Retinal pigment epithelial cell (primary cell): ENCODE results near the gene BCKDK.
A peak's percentile ranks its signal among the peaks of the same experiment; 100 is the strongest.

Experiments
- DNase-seq: peaks from one replicate; pipeline ENCODE4 v3.0.0-alpha.2; 2010; ENCODE audit warnings: low read depth
- H3K4me3 ChIP-seq: 2 replicates; pipeline ENCODE4 v1.5.1; 2011; ENCODE audit warnings: mild to moderate bottlenecking, low read length, control low read depth, moderate library complexity
- TF ChIP-seq, protein P1 (sequence below): conservative IDR thresholded peaks from 2 replicates; pipeline ENCODE4 v1.5.1; 2011; ENCODE audit warnings: low read depth, low read length, control low read depth, inconsistent platforms

The BCKDK gene

DNA sequence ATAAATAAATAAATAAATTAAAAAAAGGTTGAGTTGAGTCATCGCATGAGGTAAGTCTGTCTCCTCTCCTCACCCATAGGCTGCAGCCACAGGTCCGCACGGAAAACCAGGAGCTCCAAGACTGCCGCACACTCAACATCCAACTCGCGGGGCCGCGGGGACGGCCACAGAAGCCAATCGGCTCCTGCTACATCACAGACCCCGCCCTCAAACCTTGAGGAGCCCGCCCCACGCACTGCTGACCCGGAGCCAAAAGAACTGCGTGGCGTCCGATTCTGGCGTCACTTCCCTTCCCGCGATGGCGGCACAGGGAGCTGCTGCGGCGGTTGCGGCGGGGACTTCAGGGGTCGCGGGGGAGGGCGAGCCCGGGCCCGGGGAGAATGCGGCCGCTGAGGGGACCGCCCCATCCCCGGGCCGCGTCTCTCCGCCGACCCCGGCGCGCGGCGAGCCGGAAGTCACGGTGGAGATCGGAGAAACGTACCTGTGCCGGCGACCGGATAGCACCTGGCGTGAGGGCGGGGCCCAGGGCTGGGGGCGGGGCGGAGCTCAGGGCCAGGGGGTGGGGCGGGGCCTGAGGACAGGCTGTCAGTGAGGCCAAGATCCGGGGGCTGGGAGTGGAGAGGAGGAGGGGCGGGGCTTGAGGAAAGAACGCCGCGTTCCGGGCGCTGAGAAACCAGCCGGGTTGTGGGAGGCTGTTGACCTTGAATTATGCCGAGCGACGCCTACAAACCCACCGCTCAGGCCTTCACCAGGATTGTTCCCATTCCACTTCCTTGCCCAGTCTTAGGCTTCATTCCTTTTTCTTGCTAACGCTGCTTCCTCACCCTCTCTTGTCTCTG lies 9.4 kb downstream of the BCKDK start, which contains the start of gene KAT8:
Gene KAT8 (plus strand): TSS at position 281 of the 839 bp plus-strand sequence. CDS start 18 bp downstream, at position 299.
- DNase-seq = peak; percentile 90
- TF ChIP-seq, protein P1, sequence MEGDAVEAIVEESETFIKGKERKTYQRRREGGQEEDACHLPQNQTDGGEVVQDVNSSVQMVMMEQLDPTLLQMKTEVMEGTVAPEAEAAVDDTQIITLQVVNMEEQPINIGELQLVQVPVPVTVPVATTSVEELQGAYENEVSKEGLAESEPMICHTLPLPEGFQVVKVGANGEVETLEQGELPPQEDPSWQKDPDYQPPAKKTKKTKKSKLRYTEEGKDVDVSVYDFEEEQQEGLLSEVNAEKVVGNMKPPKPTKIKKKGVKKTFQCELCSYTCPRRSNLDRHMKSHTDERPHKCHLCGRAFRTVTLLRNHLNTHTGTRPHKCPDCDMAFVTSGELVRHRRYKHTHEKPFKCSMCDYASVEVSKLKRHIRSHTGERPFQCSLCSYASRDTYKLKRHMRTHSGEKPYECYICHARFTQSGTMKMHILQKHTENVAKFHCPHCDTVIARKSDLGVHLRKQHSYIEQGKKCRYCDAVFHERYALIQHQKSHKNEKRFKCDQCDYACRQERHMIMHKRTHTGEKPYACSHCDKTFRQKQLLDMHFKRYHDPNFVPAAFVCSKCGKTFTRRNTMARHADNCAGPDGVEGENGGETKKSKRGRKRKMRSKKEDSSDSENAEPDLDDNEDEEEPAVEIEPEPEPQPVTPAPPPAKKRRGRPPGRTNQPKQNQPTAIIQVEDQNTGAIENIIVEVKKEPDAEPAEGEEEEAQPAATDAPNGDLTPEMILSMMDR = no peak

DNA sequence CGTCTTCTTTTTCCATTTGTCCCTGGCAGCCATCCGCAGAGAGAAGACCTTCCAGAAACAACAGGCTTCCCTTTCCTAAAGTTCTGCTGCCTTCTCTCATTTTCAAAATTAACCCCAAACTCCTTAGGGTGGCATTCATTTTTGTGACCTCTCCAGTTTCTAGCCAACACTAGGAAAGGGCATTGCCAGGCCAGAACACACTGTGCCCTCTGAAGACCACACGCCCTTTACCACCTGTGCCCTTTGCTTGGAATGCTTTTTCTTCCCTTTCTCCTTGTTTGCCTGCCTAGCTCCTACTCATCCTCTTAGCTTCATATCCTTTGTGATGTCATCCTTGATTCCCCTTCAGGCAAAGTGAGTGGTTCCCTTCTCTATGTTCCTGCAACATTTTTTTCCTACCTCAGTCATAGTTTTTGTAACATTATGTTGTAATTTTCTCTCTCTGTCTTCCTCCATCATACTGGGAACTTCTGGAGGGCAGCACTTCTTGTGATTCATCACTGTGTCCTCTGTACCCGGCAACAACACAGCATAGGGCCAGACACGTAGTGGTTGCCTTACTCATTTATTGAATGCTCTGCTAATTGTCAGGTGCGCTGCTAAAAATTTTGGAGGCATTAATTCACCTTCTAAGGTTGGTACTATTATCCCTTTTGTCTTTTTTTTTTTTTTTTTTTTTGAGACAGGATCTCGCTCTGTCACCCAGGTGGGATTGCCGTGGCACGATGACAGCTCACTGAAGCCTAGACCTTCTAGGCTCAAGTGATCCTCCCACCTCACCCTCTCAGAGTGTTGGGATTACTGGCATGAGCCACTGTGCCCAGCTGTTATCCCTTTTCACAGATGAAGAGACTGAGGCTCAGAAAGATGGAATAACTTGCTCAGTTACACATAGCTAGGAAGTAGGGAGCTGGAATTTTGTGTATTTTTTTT lies 10.3 kb downstream of the BCKDK start:
- TF ChIP-seq, protein P1 = no peak
- no peak for DNase-seq
- peak overlapping the region; percentile 87 for H3K4me3 ChIP-seq

More for the DNA sequence above, 9.4 kb downstream of the BCKDK start, which contains the start of gene KAT8:
- H3K4me3 ChIP-seq = peak within 1 kb of the TSS; percentile 87

DNA sequence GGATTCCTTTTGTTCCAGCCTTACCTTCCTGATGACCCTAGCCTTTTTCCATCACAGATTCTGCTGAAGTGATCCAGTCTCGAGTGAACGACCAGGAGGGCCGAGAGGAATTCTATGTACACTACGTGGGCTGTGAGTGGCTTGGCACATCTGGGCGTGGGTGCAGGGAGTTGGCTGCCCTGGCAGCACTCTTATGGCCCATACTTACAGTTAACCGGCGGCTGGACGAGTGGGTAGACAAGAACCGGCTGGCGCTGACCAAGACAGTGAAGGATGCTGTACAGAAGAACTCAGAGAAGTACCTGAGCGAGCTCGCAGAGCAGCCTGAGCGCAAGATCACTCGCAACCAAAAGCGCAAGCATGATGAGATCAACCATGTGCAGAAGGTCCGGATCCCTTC lies 11.9 kb downstream of the BCKDK start:
- no peak overlapping the region for H3K4me3 ChIP-seq
- no peak for DNase-seq
- TF ChIP-seq, protein P1 = no peak

DNA sequence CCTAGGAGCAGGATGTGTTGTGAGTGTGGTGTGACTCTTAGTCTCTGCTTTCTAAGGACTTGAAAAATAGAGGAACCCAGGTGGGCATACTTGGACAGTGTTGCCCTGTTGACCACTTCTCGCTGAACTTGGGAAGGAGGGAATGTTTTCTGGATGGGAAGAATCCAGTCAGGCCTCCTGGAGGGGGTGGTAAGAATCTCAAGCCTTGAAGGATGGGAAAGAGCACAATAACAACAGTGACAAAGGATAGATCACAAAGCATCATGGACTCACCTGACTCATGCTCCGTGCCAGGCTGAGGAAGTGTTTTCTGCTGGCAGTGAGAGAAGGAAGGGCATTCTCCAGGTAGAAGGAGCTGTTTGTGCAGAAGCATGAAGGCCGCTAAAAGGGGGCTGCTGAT lies 17.7 kb downstream of the BCKDK start:
- no peak for DNase-seq
- no peak overlapping the region for H3K4me3 ChIP-seq
- TF ChIP-seq, protein P1 = no peak

DNA sequence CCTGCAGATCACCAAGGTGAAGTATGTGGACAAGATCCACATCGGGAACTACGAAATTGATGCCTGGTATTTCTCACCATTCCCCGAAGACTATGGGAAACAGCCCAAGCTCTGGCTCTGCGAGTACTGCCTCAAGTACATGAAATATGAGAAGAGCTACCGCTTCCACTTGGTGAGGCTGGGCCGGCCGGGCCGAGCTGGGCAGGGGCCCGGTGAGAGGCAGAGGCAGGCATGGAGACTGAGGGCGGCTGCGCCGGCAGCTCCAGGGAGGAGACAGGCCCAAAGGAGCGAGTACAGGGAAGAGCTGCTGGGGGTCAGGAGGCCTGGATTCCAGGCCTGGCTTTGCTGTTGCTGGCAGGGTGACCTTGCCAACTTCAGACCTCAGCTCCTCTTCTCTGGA lies 19.0 kb downstream of the BCKDK start:
- no peak overlapping the region for H3K4me3 ChIP-seq

DNA sequence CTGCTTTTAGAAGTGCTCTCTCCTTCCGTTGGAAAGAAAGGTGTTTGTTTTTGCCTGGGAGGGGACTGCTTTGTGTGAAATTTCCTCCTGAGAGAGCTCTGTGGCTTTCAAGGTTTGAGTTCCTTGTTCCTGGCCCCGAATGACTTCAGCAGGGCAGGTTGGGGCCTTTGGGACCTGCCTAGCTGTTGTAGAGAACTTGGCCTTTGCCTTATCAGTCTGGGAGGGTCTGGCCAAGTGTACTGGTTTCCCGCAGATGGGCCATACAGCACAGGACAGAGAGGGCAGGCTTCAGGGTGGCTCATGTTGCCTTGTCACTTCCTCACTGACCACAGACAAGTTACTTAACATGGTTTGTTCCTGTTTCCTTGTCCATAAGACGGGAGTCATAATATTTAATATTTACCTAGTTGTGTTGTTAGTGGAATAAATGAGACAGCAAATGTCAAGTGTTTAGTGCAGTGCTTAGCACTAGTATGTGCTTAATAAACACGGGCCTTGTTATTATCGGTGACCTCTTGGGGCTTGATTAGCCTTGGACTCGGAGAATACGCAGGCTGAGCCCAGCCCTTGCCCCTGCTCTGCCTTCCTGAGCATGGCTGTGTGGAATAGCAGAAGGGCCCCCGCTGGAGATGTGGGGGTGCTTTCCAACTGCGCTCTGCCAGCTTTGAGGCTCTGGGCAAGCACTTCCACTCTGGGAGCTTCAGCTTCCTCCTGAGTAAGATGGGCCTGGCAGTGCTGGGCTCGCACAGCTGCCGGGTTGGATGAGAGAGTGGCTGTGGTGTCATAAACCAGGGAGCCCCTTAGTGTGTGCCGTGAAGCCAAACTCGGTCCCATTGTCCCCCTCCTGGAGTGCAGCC lies 20.8 kb downstream of the BCKDK start:
- H3K4me3 ChIP-seq = no peak overlapping the region
- no peak for DNase-seq
- TF ChIP-seq, protein P1 = no peak

More for the DNA sequence above, 19.0 kb downstream of the BCKDK start:
- TF ChIP-seq, protein P1 = no peak
- no peak for DNase-seq
